AG10803 (cell line): ENCODE measurements around the gene DCTPP1.
A peak's percentile ranks its signal among the peaks of the same experiment; 100 is the strongest.

Source experiments
- DNase-seq: peaks from one replicate; pipeline ENCODE4 v3.0.0; 2010; ENCODE audit warnings: low read depth
- H3K4me3 ChIP-seq: 2 replicates; pipeline ENCODE4 v1.5.1; 2011; ENCODE audit warnings: mild to moderate bottlenecking, low read length, control low read depth
- CTCF ChIP-seq: conservative IDR thresholded peaks from 2 replicates; pipeline ENCODE4 v1.5.1; 2011; ENCODE audit warnings: mild to moderate bottlenecking, low read length, control low read depth, inconsistent platforms

DCTPP1 gene

GRCh38 chr16:30409125-30410060 is 20.4 kb downstream of the DCTPP1 start:
- peak; percentile 93 for TF ChIP-seq CTCF
- no peak overlapping the region for H3K4me3 ChIP-seq
- DNase-seq = peak; percentile 77

GRCh38 chr16:30407804-30408534 is 21.9 kb downstream of the DCTPP1 start:
- no peak for DNase-seq
- TF ChIP-seq CTCF = no peak
- peak overlapping the region; percentile 76 for H3K4me3 ChIP-seq

- H3K4me3 ChIP-seq = peak within 1 kb of the TSS; percentile 76
- TF ChIP-seq CTCF = no peak
- peak; percentile 84 for DNase-seq
These were observed 22.6 kb downstream of the DCTPP1 start, which contains the start of gene ZNF771 for GRCh38 chr16:30407102-30407803. TSS of gene ZNF771 (plus strand) at chr16:30407606. CDS start at chr16:30408054, 448 bp downstream.

- H3K4me3 ChIP-seq = peak overlapping the region; percentile 76
These were observed 23.1 kb downstream of the DCTPP1 start for GRCh38 chr16:30406795-30407101.

GRCh38 chr16:30401768-30402425 is 27.9 kb downstream of the DCTPP1 start:
- DNase-seq = no peak
- H3K4me3 ChIP-seq = no peak overlapping the region
- TF ChIP-seq CTCF = no peak

More at GRCh38 chr16:30406795-30407101, 23.1 kb downstream of the DCTPP1 start:
- no peak for DNase-seq
- no peak for TF ChIP-seq CTCF

GRCh38 chr16:30399435-30400186 is 30.2 kb downstream of the DCTPP1 start:
- H3K4me3 ChIP-seq = peak overlapping the region; percentile 75
- DNase-seq = no peak
- no peak for TF ChIP-seq CTCF
